Hypothalamus (tissue), 51 donors: ENCODE measurements around the gene ST8SIA1.

Experiments
- DNase-seq, 51 donors: peaks; one replicate each; lab custom pipeline; 2025; lab: John Stamatoyannopoulos, UW

The ST8SIA1 gene

GRCh38 chr12:22285846-22286245, 48.7 kb downstream of the ST8SIA1 start:
- DNase-seq, result no peak

- no peak for DNase-seq
Observed at GRCh38 chr12:22284871-22285270, 49.6 kb downstream of the ST8SIA1 start.

DNA sequence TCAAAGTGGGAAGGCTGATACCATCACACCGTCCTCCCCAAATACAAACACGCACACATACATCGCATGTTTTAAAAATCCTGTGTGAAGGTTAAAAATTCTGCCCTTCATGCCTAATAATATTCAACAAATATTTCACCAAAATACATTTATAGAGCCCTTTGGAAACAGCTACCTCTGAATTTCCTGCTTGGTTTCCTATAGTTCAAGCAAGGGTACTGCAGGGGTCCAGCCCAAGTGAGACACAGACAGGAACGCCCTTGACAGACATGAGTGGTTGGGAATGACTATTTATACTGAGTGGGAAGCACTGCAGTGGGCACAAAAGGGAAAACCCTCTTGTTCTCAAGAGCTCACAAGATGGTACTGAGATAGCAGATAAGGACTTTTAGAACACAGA, 51.0 kb downstream of the ST8SIA1 start:
- DNase-seq, result no peak

GRCh38 chr12:22283006-22283506, 51.5 kb downstream of the ST8SIA1 start:
- no peak for DNase-seq

- DNase-seq, result peak in 1 of 51 donors; percentile 11
Observed at GRCh38 chr12:22282283-22282682, 52.2 kb downstream of the ST8SIA1 start.

DNA sequence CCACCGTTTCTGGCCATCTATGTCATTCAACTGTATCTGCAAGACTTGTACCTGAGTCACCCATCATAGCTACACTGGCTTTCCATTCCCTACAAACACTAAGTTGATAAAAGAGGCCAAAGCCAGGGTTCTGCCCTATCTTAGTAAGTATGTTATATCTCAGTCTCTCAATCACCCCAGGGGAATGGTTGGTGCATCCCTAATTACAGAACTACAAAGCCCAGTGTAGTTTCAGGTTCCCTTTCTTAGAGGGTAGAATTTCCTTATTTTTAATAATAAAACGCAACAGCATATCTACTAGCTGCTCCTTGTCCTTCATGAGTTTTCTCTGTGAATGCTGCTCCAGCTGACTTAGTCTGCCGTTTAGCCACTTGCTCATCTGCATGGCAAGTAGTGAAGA, 57.6 kb downstream of the ST8SIA1 start:
- DNase-seq, result no peak

DNA sequence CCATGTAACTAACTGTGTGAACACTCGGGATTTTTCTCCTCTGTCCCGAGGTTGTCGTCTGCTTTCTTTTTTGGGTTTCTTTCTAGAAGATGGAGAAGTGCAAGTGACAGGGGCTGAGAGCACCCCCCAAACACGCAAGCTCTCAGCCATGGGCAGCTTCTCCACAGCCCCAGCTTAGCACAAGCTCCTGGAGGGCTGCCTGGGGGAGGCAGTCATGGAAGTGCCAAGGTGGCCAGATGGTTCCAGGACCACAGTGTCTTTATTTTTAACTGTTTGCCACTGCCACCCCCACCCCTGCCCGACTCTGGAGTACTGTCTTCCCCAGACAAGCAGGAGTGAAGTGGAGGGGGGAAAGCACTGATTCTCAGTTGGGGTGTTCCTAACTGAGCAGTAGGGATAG, 58.2 kb downstream of the ST8SIA1 start:
- DNase-seq, result no peak

DNA sequence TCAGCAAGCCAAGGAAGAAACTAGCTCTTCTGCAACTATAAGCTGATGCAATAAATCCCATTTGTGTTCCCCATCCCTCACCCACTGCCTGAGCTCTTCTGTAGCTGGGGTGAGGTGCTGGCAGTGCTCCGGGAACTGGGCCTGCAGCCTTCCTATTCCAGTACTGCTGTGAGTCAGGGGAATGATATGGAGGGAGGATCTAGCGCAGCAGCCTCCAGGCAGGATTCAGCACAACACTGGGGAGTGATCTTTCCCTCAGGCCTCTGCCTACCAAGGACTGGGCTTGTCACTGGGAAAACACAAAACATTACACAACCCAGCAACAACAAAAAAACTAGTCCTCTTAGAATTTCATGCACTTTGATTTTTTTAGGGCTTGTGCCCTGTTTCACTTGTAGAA, 58.7 kb downstream of the ST8SIA1 start:
- DNase-seq, result peak in 21 of 51 donors; percentile 13 to 81 (median 38)

DNA sequence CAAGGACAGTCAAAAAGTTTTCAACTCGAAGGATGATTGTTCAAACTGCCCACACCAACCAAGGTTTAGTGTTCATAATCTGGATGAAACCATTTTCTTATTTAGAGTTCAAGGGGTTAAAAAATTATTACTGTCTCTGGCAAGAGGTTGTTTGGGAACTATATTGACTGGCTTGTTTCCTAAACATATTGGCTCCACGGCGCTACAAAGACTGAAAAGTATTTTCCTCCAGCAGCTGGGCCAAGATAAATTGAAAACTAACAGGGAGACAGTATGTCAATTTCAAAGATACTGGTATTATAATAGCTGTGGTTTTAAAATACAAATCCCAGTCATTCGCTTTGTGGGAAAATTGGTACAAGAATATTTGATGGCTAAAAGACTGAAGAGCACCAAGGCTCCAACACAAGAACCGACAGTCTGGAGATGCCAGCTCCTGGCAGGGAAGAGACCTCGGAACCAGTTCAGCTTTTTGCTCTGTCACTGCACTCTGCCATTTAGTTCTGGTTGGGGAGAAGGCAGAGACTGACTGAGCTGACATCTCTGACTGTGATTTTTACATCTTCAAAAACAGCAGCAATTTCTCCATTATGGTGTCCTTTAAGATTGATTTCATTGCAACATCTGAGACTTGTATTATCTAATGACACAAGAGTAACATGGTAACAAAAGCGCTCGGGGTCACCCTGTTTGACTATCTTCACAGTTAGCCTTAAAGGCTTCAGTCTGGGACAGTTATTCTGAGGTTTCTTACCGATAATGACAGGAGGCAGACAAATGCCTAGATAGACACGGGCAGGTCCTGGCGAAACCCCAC, 62.0 kb downstream of the ST8SIA1 start:
- DNase-seq, result no peak

DNA sequence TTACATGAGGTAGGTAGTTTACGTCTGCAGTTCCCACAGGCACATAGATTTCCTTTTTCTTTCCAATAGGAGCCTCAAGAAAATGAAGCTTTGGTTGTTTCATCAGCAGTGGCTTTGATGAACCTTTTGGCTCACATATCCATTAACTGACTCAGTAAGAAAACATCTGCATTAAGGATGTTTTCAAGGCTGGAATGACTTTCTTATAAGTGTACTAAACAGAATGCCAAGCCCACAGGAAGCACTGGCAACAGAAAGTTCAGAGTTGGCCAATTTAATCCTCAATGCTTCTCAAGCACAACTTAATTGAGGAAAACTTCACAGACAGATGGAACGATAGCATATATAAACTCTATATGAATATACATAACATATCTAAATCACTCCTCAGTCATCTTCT, 63.5 kb downstream of the ST8SIA1 start:
- DNase-seq, result no peak

DNA sequence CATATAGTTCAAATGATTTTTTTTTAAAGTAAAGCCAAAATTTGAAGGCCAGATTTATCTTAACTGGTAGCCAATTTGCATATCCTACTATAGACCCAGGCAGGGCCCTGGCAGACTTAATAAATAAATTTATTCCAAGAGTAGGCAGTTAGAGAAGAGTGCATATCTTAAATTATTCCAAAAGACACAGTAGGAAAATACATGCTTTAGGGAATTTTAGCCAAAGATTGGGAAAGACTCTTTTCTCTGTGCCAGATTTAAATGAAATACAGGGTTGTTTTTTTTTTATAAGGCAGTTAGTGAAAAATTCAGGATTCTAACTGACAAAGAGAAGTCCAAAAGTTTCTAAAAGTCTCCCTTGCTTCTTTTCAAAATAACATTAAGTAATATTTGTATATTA, 65.5 kb downstream of the ST8SIA1 start:
- DNase-seq, result no peak

- DNase-seq, result no peak
Observed at GRCh38 chr12:22268406-22268805, 66.1 kb downstream of the ST8SIA1 start.

GRCh38 chr12:22266101-22266500, 68.4 kb downstream of the ST8SIA1 start:
- DNase-seq, result no peak

GRCh38 chr12:22264380-22264779, 70.1 kb downstream of the ST8SIA1 start:
- no peak for DNase-seq

GRCh38 chr12:22262309-22262708, 72.2 kb downstream of the ST8SIA1 start:
- no peak for DNase-seq

DNA sequence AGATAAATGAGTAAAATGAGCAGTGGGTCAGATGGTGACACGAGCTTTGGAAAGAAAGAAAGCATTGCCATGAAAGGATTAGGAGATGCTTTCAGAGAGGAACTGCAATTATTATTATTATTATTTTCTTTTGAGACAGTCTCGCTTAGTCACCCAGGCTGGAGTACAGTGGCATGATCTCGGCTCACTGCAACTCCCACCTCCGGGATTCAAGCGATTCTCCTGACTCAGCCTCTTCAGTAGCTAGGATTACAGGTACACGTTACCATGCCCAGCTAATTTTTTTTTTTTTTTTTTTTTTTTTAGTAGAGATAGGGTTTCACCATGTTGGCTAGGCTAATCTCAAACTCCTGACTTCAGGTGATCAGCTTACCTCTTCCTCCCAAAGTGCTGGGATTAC, 77.4 kb downstream of the ST8SIA1 start:
- no peak for DNase-seq

GRCh38 chr12:22256605-22257004, 77.9 kb downstream of the ST8SIA1 start:
- DNase-seq, result peak in 1 of 51 donors; percentile 23

- DNase-seq, result peak in 9 of 51 donors; percentile 2 to 48 (median 20)
Observed at GRCh38 chr12:22256041-22256441, 78.5 kb downstream of the ST8SIA1 start.

- peak in 18 of 51 donors; percentile 7 to 68 (median 30) for DNase-seq
Observed at GRCh38 chr12:22255097-22255496, 79.4 kb downstream of the ST8SIA1 start.

DNA sequence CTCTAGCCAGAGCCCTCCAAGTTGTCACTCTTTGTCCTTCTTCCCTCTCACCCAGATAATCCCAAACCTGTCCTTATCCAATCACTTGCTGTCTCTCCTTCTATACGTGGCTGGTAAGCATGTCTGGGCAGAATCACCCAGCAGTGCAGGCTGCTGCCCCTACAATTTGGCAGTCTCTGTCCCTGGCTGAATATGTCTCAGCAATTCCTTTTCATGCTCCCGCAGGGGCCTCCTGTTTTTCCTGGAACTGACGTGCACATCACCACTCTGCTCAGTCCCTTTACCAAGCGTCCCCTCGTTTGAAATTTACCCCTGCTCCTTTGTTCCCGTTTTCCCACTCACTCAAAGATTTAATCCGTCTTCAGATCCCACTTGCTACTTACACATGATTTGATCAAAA, 80.0 kb downstream of the ST8SIA1 start:
- peak in 4 of 51 donors; percentile 2 to 32 (median 14) for DNase-seq

- DNase-seq, result no peak
Observed at GRCh38 chr12:22252057-22252456, 82.5 kb downstream of the ST8SIA1 start.

DNA sequence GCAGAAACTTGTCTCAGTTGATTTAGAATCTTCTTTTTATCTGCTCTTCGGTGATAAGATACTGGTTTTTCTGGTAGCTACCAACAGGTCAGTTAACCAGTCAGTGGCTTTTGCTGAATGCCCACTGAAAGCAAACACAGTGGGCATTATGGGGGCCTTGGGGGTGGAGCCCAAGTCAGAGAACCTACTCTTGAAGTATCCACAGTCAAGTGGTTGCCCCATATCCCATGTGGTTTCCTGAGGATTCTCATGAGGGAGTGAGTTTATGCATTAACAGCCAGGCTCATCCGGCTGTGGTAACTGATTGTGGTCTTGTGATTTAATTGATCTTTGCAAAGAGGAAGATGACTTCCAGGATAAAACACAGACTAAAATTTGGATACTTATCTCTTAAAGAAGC, 83.7 kb downstream of the ST8SIA1 start:
- no peak for DNase-seq
